Measurements from ENCODE around the gene MTHFD2.

The MTHFD2 gene

DNA sequence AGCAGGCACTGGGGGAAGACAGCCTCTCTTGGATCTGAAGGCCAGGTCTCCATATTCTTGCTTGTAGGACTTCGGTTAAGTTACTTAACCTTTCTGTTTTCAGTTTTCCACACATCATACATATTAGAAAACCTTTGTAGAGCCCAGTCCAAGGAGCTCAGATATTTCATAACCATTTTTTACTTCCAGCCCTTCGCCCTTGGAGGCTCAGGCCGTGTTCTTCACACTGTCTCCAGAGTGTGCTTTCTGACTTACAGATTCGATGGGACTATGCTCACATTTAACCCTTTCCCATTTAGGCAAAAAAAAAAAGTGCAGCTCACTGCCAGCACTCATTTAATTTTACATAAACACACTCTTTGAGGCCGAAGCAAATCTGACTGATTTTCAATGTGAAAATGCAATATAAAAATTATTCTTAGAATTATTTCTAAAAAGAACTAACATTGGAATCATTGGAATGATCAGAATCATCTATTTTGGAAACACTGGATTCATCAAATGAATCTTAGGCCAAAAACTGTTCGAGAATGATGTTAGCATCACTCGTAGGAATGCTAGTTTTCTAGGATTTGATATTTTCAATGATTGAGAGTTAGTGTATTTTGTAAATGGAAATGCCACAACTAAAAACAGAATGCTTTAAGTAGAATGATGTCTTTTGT, 55.0 kb downstream of the MTHFD2 start:
- H3K27ac Mint-ChIP-seq = no peak overlapping the region
- no peaks in the 10 kb centered on the region for H3K27me3 Mint-ChIP-seq (ENCODE audit: low read depth)
- no peak overlapping the region for H3K4me3 Mint-ChIP-seq
- H3K4me1 Mint-ChIP-seq = peaks cover 11% of the 10 kb centered on the region
- peaks cover 3% of the 10 kb centered on the region for H3K36me3 Mint-ChIP-seq (ENCODE audit: low read depth)
- TF ChIP-seq, protein P1, sequence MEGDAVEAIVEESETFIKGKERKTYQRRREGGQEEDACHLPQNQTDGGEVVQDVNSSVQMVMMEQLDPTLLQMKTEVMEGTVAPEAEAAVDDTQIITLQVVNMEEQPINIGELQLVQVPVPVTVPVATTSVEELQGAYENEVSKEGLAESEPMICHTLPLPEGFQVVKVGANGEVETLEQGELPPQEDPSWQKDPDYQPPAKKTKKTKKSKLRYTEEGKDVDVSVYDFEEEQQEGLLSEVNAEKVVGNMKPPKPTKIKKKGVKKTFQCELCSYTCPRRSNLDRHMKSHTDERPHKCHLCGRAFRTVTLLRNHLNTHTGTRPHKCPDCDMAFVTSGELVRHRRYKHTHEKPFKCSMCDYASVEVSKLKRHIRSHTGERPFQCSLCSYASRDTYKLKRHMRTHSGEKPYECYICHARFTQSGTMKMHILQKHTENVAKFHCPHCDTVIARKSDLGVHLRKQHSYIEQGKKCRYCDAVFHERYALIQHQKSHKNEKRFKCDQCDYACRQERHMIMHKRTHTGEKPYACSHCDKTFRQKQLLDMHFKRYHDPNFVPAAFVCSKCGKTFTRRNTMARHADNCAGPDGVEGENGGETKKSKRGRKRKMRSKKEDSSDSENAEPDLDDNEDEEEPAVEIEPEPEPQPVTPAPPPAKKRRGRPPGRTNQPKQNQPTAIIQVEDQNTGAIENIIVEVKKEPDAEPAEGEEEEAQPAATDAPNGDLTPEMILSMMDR (IDR thresholded peaks at IDR 0.05; ENCODE audit: unreplicated experiment in 3 of 3) = no peak
- no peaks in the 10 kb centered on the region for H3K9me3 Mint-ChIP-seq

DNA sequence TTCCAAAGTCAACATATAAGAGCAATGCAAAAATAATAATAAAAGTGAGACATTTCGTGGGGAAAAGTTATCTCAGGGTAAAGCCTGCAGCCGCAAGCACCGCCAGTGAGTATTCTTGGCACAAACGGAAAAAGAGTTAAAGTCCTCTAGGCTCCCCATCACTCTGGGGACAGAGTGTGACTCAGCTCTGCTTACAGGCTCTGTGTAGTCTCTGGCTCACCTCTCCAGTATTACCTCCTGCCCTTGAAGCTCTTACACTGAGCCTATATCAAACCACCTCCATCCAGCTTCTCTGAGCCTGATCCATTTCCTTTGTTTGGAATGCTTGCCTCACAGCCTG, 55.5 kb downstream of the MTHFD2 start:
- H3K36me3 Mint-ChIP-seq (ENCODE audit: low read depth) = peaks cover 3% of the 10 kb centered on the region
- H3K27me3 Mint-ChIP-seq (ENCODE audit: low read depth) = no peaks in the 10 kb centered on the region
- H3K27ac Mint-ChIP-seq = no peak overlapping the region
- no peak overlapping the region for H3K4me3 Mint-ChIP-seq
- H3K4me1 Mint-ChIP-seq = peaks cover 11% of the 10 kb centered on the region
- no peaks in the 10 kb centered on the region for H3K9me3 Mint-ChIP-seq
- TF ChIP-seq, protein P1 (IDR thresholded peaks at IDR 0.05; ENCODE audit: unreplicated experiment in 3 of 3) = no peak

DNA sequence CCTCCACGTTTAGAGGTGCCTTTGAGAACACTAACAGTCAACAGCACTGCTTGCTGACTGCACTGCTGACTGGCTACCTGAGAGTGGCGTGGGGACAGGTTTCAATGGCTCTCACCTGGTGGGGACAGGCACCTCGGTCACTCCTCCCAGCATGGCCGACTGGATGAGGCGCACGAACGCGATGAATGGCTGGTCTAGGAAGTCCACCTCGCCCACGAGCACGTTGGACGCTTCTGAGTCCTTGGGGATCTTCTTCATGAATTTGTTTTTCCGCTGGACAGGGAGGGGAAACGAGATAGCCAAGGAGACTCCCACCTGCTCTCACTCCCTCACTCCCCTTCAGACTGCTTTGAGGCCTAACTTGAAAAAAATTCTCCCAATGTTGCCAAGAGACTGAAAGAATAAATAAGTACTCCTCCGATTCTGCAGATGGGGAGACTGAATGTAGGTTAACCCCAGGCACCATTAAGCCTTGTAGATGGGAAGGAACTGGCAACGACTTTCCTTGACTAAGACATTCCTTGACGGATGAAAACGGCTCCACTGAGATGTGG, 57.3 kb downstream of the MTHFD2 start:
- Mint-ChIP-seq H3K9me3 (no peaks in the 10 kb centered on the region), H3K4me3 (no peak overlapping the region), H3K27ac (peak overlapping the region; percentile 67 to 89 (median 78)), H3K27me3 (ENCODE audit: low read depth) (no peaks in the 10 kb centered on the region), H3K4me1 (peaks cover 15% of the 10 kb centered on the region), H3K36me3 (ENCODE audit: low read depth) (peaks cover 3% of the 10 kb centered on the region)
- TF ChIP-seq, protein P1 (IDR thresholded peaks at IDR 0.05; ENCODE audit: unreplicated experiment in 3 of 3) = no peak

DNA sequence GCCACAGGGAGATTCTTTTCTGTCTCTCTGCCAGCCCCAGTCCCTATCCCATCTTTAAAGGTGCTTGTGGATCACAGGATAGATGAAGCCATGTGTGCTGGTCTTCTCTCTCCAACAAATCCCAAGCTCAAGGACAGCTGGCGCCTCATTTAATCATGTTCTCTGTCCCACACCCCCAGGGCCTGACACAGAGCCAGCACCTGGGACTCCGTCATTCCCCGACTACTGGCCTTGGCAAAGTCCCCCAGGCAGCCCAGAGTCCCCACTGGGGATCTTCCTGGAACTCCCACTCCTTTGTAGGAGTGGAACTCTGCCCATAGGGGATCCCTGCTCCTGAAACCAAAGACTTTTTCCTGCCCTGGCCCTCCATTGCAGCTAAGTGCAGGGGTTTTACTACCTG, 60.8 kb downstream of the MTHFD2 start:
- Mint-ChIP-seq H3K4me1 (peaks cover 17% of the 10 kb centered on the region), H3K4me3 (no peak overlapping the region), H3K36me3 (ENCODE audit: low read depth) (peaks cover 3% of the 10 kb centered on the region), H3K27ac (no peak overlapping the region), H3K9me3 (no peaks in the 10 kb centered on the region), H3K27me3 (ENCODE audit: low read depth) (no peaks in the 10 kb centered on the region)
- TF ChIP-seq, protein P1 (IDR thresholded peaks at IDR 0.05; ENCODE audit: unreplicated experiment in 3 of 3) = no peak

DNA sequence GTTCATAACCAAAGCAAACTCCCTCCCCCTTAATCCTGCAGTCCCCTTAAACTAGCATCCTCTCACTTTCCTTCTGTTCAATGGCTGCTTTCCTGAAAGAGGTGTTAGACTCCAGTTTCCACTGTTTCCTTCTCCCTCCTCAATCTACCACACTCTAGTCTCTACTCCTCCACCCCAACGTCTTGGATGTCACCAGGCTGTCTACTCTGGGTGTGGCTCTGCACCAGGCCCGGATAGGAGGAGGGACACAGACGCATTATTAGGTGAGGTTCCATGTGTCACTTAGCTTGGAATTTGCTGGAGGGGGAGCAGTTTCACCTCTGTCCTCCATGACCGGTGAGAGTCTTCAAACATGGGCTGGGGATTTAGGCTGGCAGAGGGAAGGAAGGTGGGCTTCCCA, 61.3 kb downstream of the MTHFD2 start:
- Mint-ChIP-seq H3K27me3 (ENCODE audit: low read depth) (peaks cover under 1% of the 10 kb centered on the region), H3K36me3 (ENCODE audit: low read depth) (no peaks in the 10 kb centered on the region), H3K4me1 (peaks cover 14% of the 10 kb centered on the region), H3K4me3 (no peak overlapping the region), H3K27ac (no peak overlapping the region), H3K9me3 (no peaks in the 10 kb centered on the region)
- TF ChIP-seq, protein P1 (IDR thresholded peaks at IDR 0.05; ENCODE audit: unreplicated experiment in 3 of 3) = no peak

DNA sequence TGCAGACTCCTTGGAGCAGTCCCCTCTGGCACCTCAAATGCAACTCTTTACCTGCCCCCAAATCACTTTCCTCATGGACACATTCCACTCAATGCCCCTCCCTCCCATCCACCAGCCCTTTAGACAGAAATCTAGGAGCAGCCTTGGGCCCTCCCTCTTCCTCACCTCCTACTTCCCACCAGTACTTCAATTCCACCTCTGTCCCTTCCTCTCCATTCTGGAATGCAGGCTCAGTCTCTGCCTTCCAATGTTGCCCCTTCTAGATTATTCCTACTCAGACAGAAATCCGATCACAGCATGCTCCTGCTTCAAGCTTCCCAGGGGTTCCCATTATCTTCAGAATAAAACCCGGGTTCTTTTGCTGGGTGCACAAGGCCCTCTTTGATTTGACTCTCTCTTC, 62.1 kb downstream of the MTHFD2 start:
- TF ChIP-seq, protein P1 (IDR thresholded peaks at IDR 0.05; ENCODE audit: unreplicated experiment in 3 of 3) = no peak
- Mint-ChIP-seq H3K36me3 (ENCODE audit: low read depth) (no peaks in the 10 kb centered on the region), H3K4me3 (no peak overlapping the region), H3K27ac (no peak overlapping the region), H3K4me1 (peaks cover 13% of the 10 kb centered on the region), H3K9me3 (no peaks in the 10 kb centered on the region), H3K27me3 (ENCODE audit: low read depth) (peaks cover 4% of the 10 kb centered on the region)

All from nephron (organoid).